ENCODE measurements around the gene KAT6B. TPM values are rescaled to one million over a fixed set of nuclear protein-coding genes. Genes with fewer than 3 reads are reported as not detected.

KAT6B gene
- total and polyA plus RNA-seq, 10 of the 15 experiments (the other 5 are each of a cell fraction or from before 2014, with no cell fraction given) = 2.7 to 22.6 (median 15.7) TPM

DNA sequence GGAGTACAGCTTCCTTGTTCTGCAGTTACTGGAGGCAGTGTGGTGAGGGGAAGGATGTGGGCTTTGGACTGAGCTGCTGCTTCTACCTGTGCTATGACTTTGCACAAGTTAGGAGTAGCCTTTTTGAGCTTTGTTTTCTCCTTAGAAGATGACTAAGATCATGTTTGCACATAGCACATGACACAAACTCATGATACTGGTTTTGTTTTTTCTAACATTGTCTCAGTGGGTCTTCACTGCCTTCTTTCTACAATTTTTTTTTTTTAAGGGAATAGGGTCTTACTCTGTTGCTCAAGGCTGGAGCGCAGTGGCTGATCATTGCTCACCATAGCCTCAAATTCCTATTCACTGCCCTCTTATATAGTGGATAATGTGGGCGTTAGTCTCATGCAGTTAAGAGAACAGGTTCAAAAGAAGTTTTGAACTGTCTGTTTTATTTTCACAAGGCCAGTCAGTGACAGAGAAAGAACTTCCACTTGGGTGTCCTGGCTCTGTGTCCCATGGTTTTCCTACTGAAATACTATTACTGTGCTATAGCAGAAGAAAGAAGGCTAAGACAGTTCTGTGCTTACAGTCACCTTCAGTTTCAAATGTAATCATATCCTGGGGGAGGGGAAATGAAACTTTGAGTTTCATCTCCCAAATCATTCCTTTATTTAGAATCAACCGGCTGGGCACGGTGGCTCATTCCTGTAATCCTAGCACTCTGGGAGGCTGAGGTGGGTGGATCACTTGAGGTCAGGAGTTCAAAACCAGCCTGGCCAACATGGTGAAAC, 72.0 kb downstream of the KAT6B start (continued):
- TF ChIP-seq CHD2 (IDR thresholded peaks at IDR 0.05; ENCODE audit: borderline replicate concordance, low read depth, low read length) = peak; percentile 21; the same call in 1 of the 2 replicates
- no peak for TF ChIP-seq RFX5 (IDR thresholded peaks at IDR 0.05; ENCODE audit: low read depth, low read length)
- TF ChIP-seq MEF2A (IDR thresholded peaks at IDR 0.05; ENCODE audit: insufficient read depth, low read depth, low read length) = peak; percentile 43; the same call in 1 of the 2 replicates
- peak; percentile 54 to 63 for TF ChIP-seq IKZF2 (IDR thresholded peaks at IDR 0.05)
- TF ChIP-seq STAT3 (IDR thresholded peaks at IDR 0.05; ENCODE audit: low read depth, low read length) = no peak
- TF ChIP-seq, protein P1, sequence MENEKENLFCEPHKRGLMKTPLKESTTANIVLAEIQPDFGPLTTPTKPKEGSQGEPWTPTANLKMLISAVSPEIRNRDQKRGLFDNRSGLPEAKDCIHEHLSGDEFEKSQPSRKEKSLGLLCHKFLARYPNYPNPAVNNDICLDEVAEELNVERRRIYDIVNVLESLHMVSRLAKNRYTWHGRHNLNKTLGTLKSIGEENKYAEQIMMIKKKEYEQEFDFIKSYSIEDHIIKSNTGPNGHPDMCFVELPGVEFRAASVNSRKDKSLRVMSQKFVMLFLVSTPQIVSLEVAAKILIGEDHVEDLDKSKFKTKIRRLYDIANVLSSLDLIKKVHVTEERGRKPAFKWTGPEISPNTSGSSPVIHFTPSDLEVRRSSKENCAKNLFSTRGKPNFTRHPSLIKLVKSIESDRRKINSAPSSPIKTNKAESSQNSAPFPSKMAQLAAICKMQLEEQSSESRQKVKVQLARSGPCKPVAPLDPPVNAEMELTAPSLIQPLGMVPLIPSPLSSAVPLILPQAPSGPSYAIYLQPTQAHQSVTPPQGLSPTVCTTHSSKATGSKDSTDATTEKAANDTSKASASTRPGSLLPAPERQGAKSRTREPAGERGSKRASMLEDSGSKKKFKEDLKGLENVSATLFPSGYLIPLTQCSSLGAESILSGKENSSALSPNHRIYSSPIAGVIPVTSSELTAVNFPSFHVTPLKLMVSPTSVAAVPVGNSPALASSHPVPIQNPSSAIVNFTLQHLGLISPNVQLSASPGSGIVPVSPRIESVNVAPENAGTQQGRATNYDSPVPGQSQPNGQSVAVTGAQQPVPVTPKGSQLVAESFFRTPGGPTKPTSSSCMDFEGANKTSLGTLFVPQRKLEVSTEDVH (IDR thresholded peaks at IDR 0.05; ENCODE audit: low read depth, partially characterized antibody) = no peak
- no peak for TF ChIP-seq MXI1 (IDR thresholded peaks at IDR 0.05; ENCODE audit: low read depth, low read length)
- no peak for TF ChIP-seq YBX1 (IDR thresholded peaks at IDR 0.05)
- TF ChIP-seq EZH2 (IDR thresholded peaks at IDR 0.05; ENCODE audit: borderline replicate concordance, control insufficient read depth, low read depth, low read length) = no peak
- TF ChIP-seq BCL3 (IDR thresholded peaks at IDR 0.05; ENCODE audit: borderline replicate concordance, insufficient read depth, low read depth, low read length, poor library complexity, severe bottlenecking) = peak; percentile 69
- TF ChIP-seq SIN3A (IDR thresholded peaks at IDR 0.05; ENCODE audit: low read depth, low read length) = no peak
- TF ChIP-seq DPF2 (IDR thresholded peaks at IDR 0.05) = peak; percentile 69; the same call in 1 of the 2 replicates
- 0 out of 2 replicates have a peak, but pooled peaks have one; percentile 7 for TF ChIP-seq BCL11A (IDR thresholded peaks at IDR 0.05; ENCODE audit: low read depth, low read length)
- peak; percentile 59 for TF ChIP-seq RUNX3 (IDR thresholded peaks at IDR 0.05; ENCODE audit: low read length)
- TF ChIP-seq TAF1 (IDR thresholded peaks at IDR 0.05; ENCODE audit: borderline replicate concordance, low read depth, low read length) = peak; percentile 35; the same call in 1 of the 2 replicates
- no peak for TF ChIP-seq ZZZ3 (IDR thresholded peaks at IDR 0.05; ENCODE audit: control insufficient read depth, insufficient read length, low read depth)
- TF ChIP-seq SUZ12 (IDR thresholded peaks at IDR 0.05; ENCODE audit: unreplicated experiment) = no peak
- peak; percentile 64 for TF ChIP-seq IKZF1 (conservative IDR thresholded peaks at IDR 0.05)
- peak; percentile 70; the same call in 1 of the 2 replicates for TF ChIP-seq NBN (IDR thresholded peaks at IDR 0.05)
- TF ChIP-seq TBL1XR1 (IDR thresholded peaks at IDR 0.05; ENCODE audit: low read depth, low read length) = no peak
- TF ChIP-seq ZNF207 (IDR thresholded peaks at IDR 0.05; ENCODE audit: borderline replicate concordance) = peak; percentile 25; the same call in 1 of the 2 replicates
- TF ChIP-seq, protein P2, sequence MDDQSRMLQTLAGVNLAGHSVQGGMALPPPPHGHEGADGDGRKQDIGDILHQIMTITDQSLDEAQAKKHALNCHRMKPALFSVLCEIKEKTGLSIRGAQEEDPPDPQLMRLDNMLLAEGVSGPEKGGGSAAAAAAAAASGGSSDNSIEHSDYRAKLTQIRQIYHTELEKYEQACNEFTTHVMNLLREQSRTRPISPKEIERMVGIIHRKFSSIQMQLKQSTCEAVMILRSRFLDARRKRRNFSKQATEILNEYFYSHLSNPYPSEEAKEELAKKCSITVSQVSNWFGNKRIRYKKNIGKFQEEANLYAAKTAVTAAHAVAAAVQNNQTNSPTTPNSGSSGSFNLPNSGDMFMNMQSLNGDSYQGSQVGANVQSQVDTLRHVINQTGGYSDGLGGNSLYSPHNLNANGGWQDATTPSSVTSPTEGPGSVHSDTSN (IDR thresholded peaks at IDR 0.05; ENCODE audit: insufficient replicate concordance, low read depth, low read length) = no peak
- no peak for TF ChIP-seq HDAC6 (IDR thresholded peaks at IDR 0.05; ENCODE audit: unreplicated experiment)
